CD14-positive monocyte (primary cell): Measurements from ENCODE around the gene FAM118B. TPM values are rescaled to one million over a fixed set of nuclear protein-coding genes. Genes with fewer than 3 reads are reported as not detected.

Experiments
- DNase-seq, 3 donors: peaks; one replicate each; pipeline ENCODE4 v3.0.0-alpha.2; 2011 to 2022
- H2AFZ ChIP-seq: 2 replicates; pipeline ENCODE4 v1.6.0; 2012; ENCODE audit warnings: mild to moderate bottlenecking, low read depth, low read length, inconsistent platforms; ENCODE audit not compliant: insufficient read depth, poor library complexity, severe bottlenecking
- H3K27ac ChIP-seq, 2 donors: 1 replicate in 1 of 2; 2 replicates in 1 of 2; pipeline ENCODE4 v1.5.1; 2012 to 2013; ENCODE audit warnings: low read length in 2 of 2, control low read depth in 1 of 2, inconsistent platforms in 1 of 2, low read depth in 1 of 2, mild to moderate bottlenecking in 1 of 2
- H3K27me3 ChIP-seq, 2 donors: one replicate each; pipeline versions ENCODE4 v1.6.0 to v1.6.1; 2011 to 2013; ENCODE audit warnings: low read length in 2 of 2; ENCODE audit not compliant: control insufficient read depth in 2 of 2, insufficient read depth in 2 of 2
- H3K36me3 ChIP-seq, 2 donors: replicated peaks in 1 of 2; 1 replicate in 1 of 2; 2 replicates in 1 of 2; pipeline versions ENCODE4 v1.5.1 to v1.6.1; 2012 to 2013; ENCODE audit warnings: low read length in 2 of 2, control low read depth in 1 of 2, inconsistent platforms in 1 of 2, mild to moderate bottlenecking in 1 of 2; ENCODE audit not compliant: insufficient read depth in 2 of 2, control insufficient read depth in 1 of 2
- H3K4me1 ChIP-seq, 2 donors: 1 replicate in 1 of 2; 2 replicates in 1 of 2; pipeline versions ENCODE4 v1.5.1 to v1.6.1; 2012 to 2013; ENCODE audit warnings: low read length in 2 of 2, control low read depth in 1 of 2, inconsistent platforms in 1 of 2, mild to moderate bottlenecking in 1 of 2, moderate library complexity in 1 of 2; ENCODE audit not compliant: insufficient read depth in 2 of 2, control insufficient read depth in 1 of 2
- H3K4me2 ChIP-seq: replicated peaks from 2 replicates; pipeline ENCODE3; 2012; ENCODE audit warnings: low read length, moderate library complexity, mild to moderate bottlenecking; ENCODE audit not compliant: poor library complexity, severe bottlenecking; ENCODE audit errors: extremely low read depth
- H3K4me3 ChIP-seq, 3 experiments: fragments of 200-600 bp in 1 of 3; sonication (generic) in 1 of 3; replicated peaks in 1 of 3; 1 replicate in 2 of 3; 2 replicates in 1 of 3; pipeline ENCODE4 v1.5.1; 2011 to 2013; ENCODE audit warnings: low read length in 3 of 3, mild to moderate bottlenecking in 3 of 3, control low read depth in 2 of 3, low read depth in 2 of 3, inconsistent platforms in 1 of 3, moderate library complexity in 1 of 3
- H3K79me2 ChIP-seq: 2 replicates; pipeline ENCODE4 v1.6.0; 2012; ENCODE audit warnings: mild to moderate bottlenecking, control low read depth, inconsistent platforms, low read length, moderate library complexity; ENCODE audit not compliant: insufficient read depth
- H3K9ac ChIP-seq: 2 replicates; pipeline ENCODE4 v1.6.0; 2017; ENCODE audit warnings: low read length, mild to moderate bottlenecking; ENCODE audit not compliant: insufficient read depth, poor library complexity, severe bottlenecking
- H3K9me3 ChIP-seq, 2 donors: replicated peaks in 1 of 2; 1 replicate in 1 of 2; 2 replicates in 1 of 2; pipeline versions ENCODE4 v1.5.1 to v1.6.1; 2012 to 2013; ENCODE audit warnings: low read length in 2 of 2, control low read depth in 1 of 2; ENCODE audit not compliant: control insufficient read depth in 1 of 2, insufficient read depth in 1 of 2
- H4K20me1 ChIP-seq: 2 replicates; pipeline ENCODE4 v1.6.0; 2012; ENCODE audit warnings: mild to moderate bottlenecking, low read length, control low read depth, moderate library complexity; ENCODE audit not compliant: insufficient read depth
- H3K27ac Mint-ChIP-seq, 7 donors: one replicate each; pipeline ENCODE4 v1.8.0; 2020; ENCODE audit warnings: mild to moderate bottlenecking in 7 of 7, mixed read lengths in 7 of 7, moderate library complexity in 6 of 7, inconsistent platforms in 2 of 7
- H3K27me3 Mint-ChIP-seq, 3 donors: one replicate each; pipeline ENCODE4 v1.8.0; 2021 to 2022; ENCODE audit warnings: low read depth in 3 of 3, mild to moderate bottlenecking in 3 of 3, mixed read lengths in 3 of 3, moderate library complexity in 3 of 3, inconsistent platforms in 1 of 3
- H3K36me3 Mint-ChIP-seq, 2 donors: one replicate each; pipeline ENCODE4 v1.8.0; 2020; ENCODE audit warnings: mixed read lengths in 2 of 2, inconsistent platforms in 1 of 2, mild to moderate bottlenecking in 1 of 2
- H3K4me1 Mint-ChIP-seq: one replicate; pipeline ENCODE4 v1.8.0; 2020; ENCODE audit warnings: mild to moderate bottlenecking, mixed read lengths
- H3K4me3 Mint-ChIP-seq, 2 donors: one replicate each; pipeline ENCODE4 v1.8.0; 2020; ENCODE audit warnings: mild to moderate bottlenecking in 2 of 2, mixed read lengths in 2 of 2, moderate library complexity in 1 of 2
- H3K9me3 Mint-ChIP-seq, 7 donors: one replicate each; pipeline ENCODE4 v1.8.0; 2020 to 2022; ENCODE audit warnings: mixed read lengths in 7 of 7, mild to moderate bottlenecking in 6 of 7, moderate library complexity in 6 of 7, inconsistent platforms in 2 of 7
- WGBS: methylation state at CpG from one replicate; pipeline ENCODE4 v1.1.5; 2013; ENCODE audit warnings: missing lambda C conversion rate; ENCODE audit not compliant: insufficient coverage; 5-methylcytosine and 5-hydroxymethylcytosine counted together
- intact Hi-C, 2 donors: fragments of 100-400 bp; cut with micrococcal nuclease; formaldehyde crosslinking; loops; one replicate each; pipeline versions ENCODE4 v1.15.0 to v1.15.1; 2023
- polyA plus RNA-seq, 3 donors: library from polyadenylated mRNA; depleted of rRNA in 1 of 3; unstranded in 2 of 3; stranded (reverse) in 1 of 3; fragments of 300-500 nt in 2 of 3; fragments of >200 nt in 1 of 3; fragmentation: Illumina TruSeq in 2 of 3; gene quantifications; 1 replicate in 2 of 3; 2 replicates in 1 of 3; pipeline ENCODE4 v1.2.3, GENCODE V29; 2012 to 2021
- TF ChIP-seq, protein P1 (sequence below): fragments of 200-600 bp; IDR thresholded peaks from one replicate; pipeline ENCODE4 v1.8.0; 2022; ENCODE audit warnings: antibody characterized with exemption, mild to moderate bottlenecking

The FAM118B gene
- polyA plus RNA-seq, 3 donors, result 13.6 to 18.7 (median 16.5) TPM

DNA sequence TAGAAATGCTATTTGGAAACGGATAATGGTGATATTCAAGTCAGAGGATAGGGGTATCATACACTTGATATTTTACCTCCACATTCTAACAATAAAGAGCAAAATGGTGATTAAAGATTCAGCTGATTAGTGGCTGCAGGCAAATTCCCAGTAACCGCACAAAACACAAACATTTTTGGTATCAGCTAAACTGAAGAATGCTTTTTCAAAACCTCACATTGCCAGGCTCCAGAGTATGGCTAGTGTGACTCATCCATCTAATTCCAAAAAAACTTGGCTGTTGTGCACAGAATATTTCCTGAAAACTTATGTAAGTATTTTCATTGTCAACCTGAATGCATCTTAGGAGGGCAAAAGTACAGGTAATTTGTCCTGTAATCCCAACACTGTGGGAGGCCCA is 46.2 kb downstream of the FAM118B start:
- no peak overlapping the region for H3K4me3 Mint-ChIP-seq
- Histone ChIP-seq H3K27ac (no peak overlapping the region), H3K9ac (no peak overlapping the region), H3K9me3 (no peaks in the 10 kb centered on the region), H2AFZ (no peak overlapping the region), H4K20me1 (peaks cover 3% of the 10 kb centered on the region), H3K4me2 (no peak overlapping the region), H3K4me1 (no peaks in the 10 kb centered on the region), H3K27me3 (no peaks in the 10 kb centered on the region), H3K79me2 (no peaks in the 10 kb centered on the region), H3K36me3 (peaks cover 66 to 92% of the 10 kb centered on the region in 2 donors), H3K4me3 (no peak overlapping the region)
- TF ChIP-seq, protein P1, sequence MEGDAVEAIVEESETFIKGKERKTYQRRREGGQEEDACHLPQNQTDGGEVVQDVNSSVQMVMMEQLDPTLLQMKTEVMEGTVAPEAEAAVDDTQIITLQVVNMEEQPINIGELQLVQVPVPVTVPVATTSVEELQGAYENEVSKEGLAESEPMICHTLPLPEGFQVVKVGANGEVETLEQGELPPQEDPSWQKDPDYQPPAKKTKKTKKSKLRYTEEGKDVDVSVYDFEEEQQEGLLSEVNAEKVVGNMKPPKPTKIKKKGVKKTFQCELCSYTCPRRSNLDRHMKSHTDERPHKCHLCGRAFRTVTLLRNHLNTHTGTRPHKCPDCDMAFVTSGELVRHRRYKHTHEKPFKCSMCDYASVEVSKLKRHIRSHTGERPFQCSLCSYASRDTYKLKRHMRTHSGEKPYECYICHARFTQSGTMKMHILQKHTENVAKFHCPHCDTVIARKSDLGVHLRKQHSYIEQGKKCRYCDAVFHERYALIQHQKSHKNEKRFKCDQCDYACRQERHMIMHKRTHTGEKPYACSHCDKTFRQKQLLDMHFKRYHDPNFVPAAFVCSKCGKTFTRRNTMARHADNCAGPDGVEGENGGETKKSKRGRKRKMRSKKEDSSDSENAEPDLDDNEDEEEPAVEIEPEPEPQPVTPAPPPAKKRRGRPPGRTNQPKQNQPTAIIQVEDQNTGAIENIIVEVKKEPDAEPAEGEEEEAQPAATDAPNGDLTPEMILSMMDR, result no peak
- WGBS, result no CpG with 5 or more reads among the region's 2 CpGs
- intact Hi-C loops, result no loop called here
- H3K27ac Mint-ChIP-seq, result peak overlapping the region in 1 of 7 donors; percentile 55
- DNase-seq, result no peak
- H3K9me3 Mint-ChIP-seq, result no peaks in the 10 kb centered on the region
- peaks cover 66 to 67% of the 10 kb centered on the region in 2 donors for H3K36me3 Mint-ChIP-seq
- H3K27me3 Mint-ChIP-seq, result no peaks in the 10 kb centered on the region
- H3K4me1 Mint-ChIP-seq, result no peaks in the 10 kb centered on the region

- Mint-ChIP-seq H3K4me1 (peaks cover 5% of the 10 kb centered on the region), H3K4me3 (no peak overlapping the region), H3K9me3 (no peaks in the 10 kb centered on the region), H3K36me3 (peaks cover 74 to 81% of the 10 kb centered on the region in 2 donors), H3K27ac (no peak overlapping the region), H3K27me3 (peaks cover 0 to 1% (median 0%) of the 10 kb centered on the region in 3 donors)
- TF ChIP-seq, protein P1, result no peak
- H4K20me1 ChIP-seq, result peaks cover 19% of the 10 kb centered on the region
- peaks cover 17% of the 10 kb centered on the region for H3K79me2 ChIP-seq
- no peak overlapping the region for H3K9ac ChIP-seq
- H3K9me3 ChIP-seq, result no peaks in the 10 kb centered on the region
- no peaks in the 10 kb centered on the region for H3K27me3 ChIP-seq
- H3K4me2 ChIP-seq, result no peak overlapping the region
- H3K4me1 ChIP-seq, result no peaks in the 10 kb centered on the region
- intact Hi-C loops, result loop anchor here in 1 of 2 donors (5.0 kb wide), 1 partner anchor 40 kb away; no protein-coding TSS in a partner anchor
- no peak for DNase-seq
- H3K36me3 ChIP-seq, result peaks cover 77 to 94% of the 10 kb centered on the region in 2 donors
- H3K4me3 ChIP-seq, result no peak overlapping the region
- 94% methylated on average over 3 of the region's 6 CpGs for WGBS
- H3K27ac ChIP-seq, result peak overlapping the region in 1 of 2 donors; percentile 9
- no peak overlapping the region for H2AFZ ChIP-seq
Measured at GRCh38 chr11:126262216-126262615, 50.6 kb downstream of the FAM118B start.
